Thymus (tissue), 11 donors: ENCODE results near the gene AEBP1. TPM values are rescaled to one million over a fixed set of nuclear protein-coding genes. Genes with fewer than 3 reads are reported as not detected.

ENCODE experiments used
- DNase-seq, 9 donors: peaks; one replicate each; pipeline ENCODE4 v3.0.0-alpha.2; 2013; ENCODE audit warnings: low spot score in 9 of 9, low read depth in 6 of 9, missing footprints in 1 of 9
- H3K27ac ChIP-seq, 2 donors: one replicate each; pipeline ENCODE4 v1.5.1; 2013; ENCODE audit warnings: control low read depth in 1 of 2, low read depth in 1 of 2, low read length in 1 of 2, mild to moderate bottlenecking in 1 of 2, moderate library complexity in 1 of 2
- H3K27me3 ChIP-seq, 2 donors: one replicate each; pipeline ENCODE4 v1.5.1; 2013; ENCODE audit warnings: low read length in 1 of 2; ENCODE audit not compliant: control insufficient read depth in 2 of 2, insufficient read depth in 1 of 2
- H3K36me3 ChIP-seq, 2 donors: one replicate each; pipeline ENCODE4 v1.5.1; 2013; ENCODE audit warnings: low read length in 1 of 2, mild to moderate bottlenecking in 1 of 2, moderate library complexity in 1 of 2; ENCODE audit not compliant: control insufficient read depth in 2 of 2, insufficient read depth in 2 of 2
- H3K4me1 ChIP-seq, 2 donors: one replicate each; pipeline ENCODE4 v1.5.1; 2013; ENCODE audit warnings: low read length in 2 of 2; ENCODE audit not compliant: control insufficient read depth in 2 of 2, insufficient read depth in 2 of 2
- H3K4me3 ChIP-seq, 2 donors: one replicate each; pipeline ENCODE4 v1.5.1; 2013; ENCODE audit warnings: low read length in 2 of 2, control low read depth in 1 of 2, mild to moderate bottlenecking in 1 of 2
- H3K9me3 ChIP-seq, 2 donors: one replicate each; pipeline ENCODE4 v1.5.1; 2013; ENCODE audit warnings: low read length in 1 of 2, mild to moderate bottlenecking in 1 of 2; ENCODE audit not compliant: control insufficient read depth in 2 of 2, insufficient read depth in 1 of 2
- WGBS: extraction: QIAGEN DNeasy Blood & Tissue Kit; methylation state at CpG from one replicate; pipeline ENCODE4 v1.1.7; 2013; 5-methylcytosine and 5-hydroxymethylcytosine counted together
- polyA plus RNA-seq: library from polyadenylated mRNA; stranded (reverse); fragments of 200-250 nt; gene quantifications from one replicate; pipeline ENCODE4 v1.2.3, GENCODE V29; 2013
- total RNA-seq: library from RNA; stranded (reverse); fragments of 120-200 nt; gene quantifications from one replicate; pipeline ENCODE4 v1.2.4, GENCODE V29; 2013
- donor health status: healthy.

AEBP1 gene
- total and polyA plus RNA-seq, 2 donors = 57.4 to 126 TPM

GRCh38 chr7:44110719-44111635 is 6.8 kb downstream of the AEBP1 start:
- Histone ChIP-seq H3K4me1 (peaks cover 20 to 44% of the 10 kb centered on the region in 2 donors), H3K4me3 (no peak overlapping the region), H3K27ac (no peak overlapping the region), H3K9me3 (peaks cover 0 to 16% of the 10 kb centered on the region in 2 donors), H3K27me3 (no peaks in the 10 kb centered on the region), H3K36me3 (peaks cover 95 to 98% of the 10 kb centered on the region in 2 donors)
- no peak for DNase-seq
- 93% methylated on average over 27 of the region's 27 CpGs for WGBS

GRCh38 chr7:44111761-44112160 is 7.6 kb downstream of the AEBP1 start:
- peaks cover 95 to 98% of the 10 kb centered on the region in 2 donors for H3K36me3 ChIP-seq
- no peak overlapping the region for H3K27ac ChIP-seq
- WGBS = 95% methylated on average over 16 of the region's 16 CpGs
- H3K27me3 ChIP-seq = no peaks in the 10 kb centered on the region
- no peak overlapping the region for H3K4me3 ChIP-seq
- H3K4me1 ChIP-seq = peaks cover 17 to 36% of the 10 kb centered on the region in 2 donors
- no peak for DNase-seq
- peaks cover 0 to 16% of the 10 kb centered on the region in 2 donors for H3K9me3 ChIP-seq

- Histone ChIP-seq H3K36me3 (peaks cover 94 to 95% of the 10 kb centered on the region in 2 donors), H3K4me3 (no peak overlapping the region), H3K27me3 (no peaks in the 10 kb centered on the region), H3K27ac (no peak overlapping the region), H3K4me1 (peaks cover 12 to 29% of the 10 kb centered on the region in 2 donors), H3K9me3 (peaks cover 0 to 11% of the 10 kb centered on the region in 2 donors)
- DNase-seq = no peak
- 93% methylated on average over 41 of the region's 41 CpGs for WGBS
Measured at GRCh38 chr7:44112231-44112996, 8.3 kb downstream of the AEBP1 start.

- no peak for DNase-seq
- Histone ChIP-seq H3K9me3 (peaks cover 0 to 11% of the 10 kb centered on the region in 2 donors), H3K4me1 (peaks cover 6 to 22% of the 10 kb centered on the region in 2 donors), H3K27ac (no peak overlapping the region), H3K27me3 (no peaks in the 10 kb centered on the region), H3K36me3 (peaks cover 93 to 95% of the 10 kb centered on the region in 2 donors), H3K4me3 (no peak overlapping the region)
- 96% methylated on average over 34 of the region's 34 CpGs for whole genome bisulfite sequencing
Measured at GRCh38 chr7:44112997-44113763, 9.0 kb downstream of the AEBP1 start.

GRCh38 chr7:44113764-44114354 is 9.7 kb downstream of the AEBP1 start:
- Histone ChIP-seq H3K9me3 (peaks cover 0 to 11% of the 10 kb centered on the region in 2 donors), H3K36me3 (peaks cover 88% of the 10 kb centered on the region in 2 donors), H3K4me3 (no peak overlapping the region), H3K4me1 (peaks cover 4 to 15% of the 10 kb centered on the region in 2 donors), H3K27me3 (no peaks in the 10 kb centered on the region), H3K27ac (peak overlapping the region in 1 of 2 donors; percentile 30)
- DNase-seq = no peak
- WGBS = 97% methylated on average over 24 of the region's 24 CpGs

- H3K36me3 ChIP-seq = peaks cover 79 to 88% of the 10 kb centered on the region in 2 donors
- DNase-seq = no peak
- H3K27ac ChIP-seq = peak overlapping the region in 1 of 2 donors; percentile 50
- H3K9me3 ChIP-seq = peaks cover 0 to 11% of the 10 kb centered on the region in 2 donors
- no peaks in the 10 kb centered on the region for H3K27me3 ChIP-seq
- H3K4me3 ChIP-seq = no peak overlapping the region
- peaks cover 4 to 8% of the 10 kb centered on the region in 2 donors for H3K4me1 ChIP-seq
- 95% methylated on average over 12 of the region's 12 CpGs for WGBS
Measured at GRCh38 chr7:44114586-44115310, 10.6 kb downstream of the AEBP1 start.

- peaks cover 0 to 11% of the 10 kb centered on the region in 2 donors for H3K9me3 ChIP-seq
- WGBS = 94% methylated on average over 17 of the region's 17 CpGs
- peak overlapping the region; percentile 7 to 26 for H3K27ac ChIP-seq
Measured at GRCh38 chr7:44116087-44116788, 12.1 kb downstream of the AEBP1 start.

More at GRCh38 chr7:44116087-44116788, 12.1 kb downstream of the AEBP1 start:
- Histone ChIP-seq H3K36me3 (peaks cover 69 to 85% of the 10 kb centered on the region in 2 donors), H3K27me3 (no peaks in the 10 kb centered on the region), H3K4me3 (no peak overlapping the region), H3K4me1 (peaks cover 0 to 2% of the 10 kb centered on the region in 2 donors)
- DNase-seq = no peak
